ENCODE data around the gene TRIM59. TPM values are rescaled to one million over a fixed set of nuclear protein-coding genes. Genes with fewer than 3 reads are reported as not detected.

TRIM59 gene
- total RNA-seq, 4 donors from 2014 or later = 2.7 to 7.0 (median 3.3) TPM

DNA sequence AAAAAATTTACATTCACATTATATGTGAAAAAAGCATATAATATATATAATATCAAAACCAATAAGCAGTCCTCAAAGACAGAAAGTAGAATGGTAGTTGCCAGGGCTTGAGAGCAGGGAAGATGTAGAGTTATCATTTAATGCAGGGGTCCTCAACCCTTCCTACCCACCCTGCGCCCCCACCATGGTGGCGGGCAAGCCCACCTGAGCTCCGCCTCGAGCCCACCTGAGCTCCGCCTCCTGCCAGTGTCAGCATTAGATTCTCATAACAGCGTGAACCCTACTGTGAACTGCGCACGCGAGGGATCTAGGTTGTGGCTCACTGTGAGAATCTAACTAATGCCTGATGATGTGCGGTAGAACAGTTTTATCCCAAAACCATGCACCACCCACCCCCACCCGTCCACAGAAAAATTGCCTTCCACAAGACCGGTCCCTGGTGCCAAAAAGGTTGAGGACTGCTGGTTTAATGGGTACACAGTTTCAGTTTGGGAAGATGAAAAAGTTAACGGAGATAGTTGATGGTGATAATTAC lies 3.0 kb downstream of the TRIM59 start:
- WGBS, 2 donors = 96% methylated on average over 13 of the region's 13 CpGs
- no peak for TF ChIP-seq POLR2A (IDR thresholded peaks at IDR 0.05)
- TF ChIP-seq, protein P1, sequence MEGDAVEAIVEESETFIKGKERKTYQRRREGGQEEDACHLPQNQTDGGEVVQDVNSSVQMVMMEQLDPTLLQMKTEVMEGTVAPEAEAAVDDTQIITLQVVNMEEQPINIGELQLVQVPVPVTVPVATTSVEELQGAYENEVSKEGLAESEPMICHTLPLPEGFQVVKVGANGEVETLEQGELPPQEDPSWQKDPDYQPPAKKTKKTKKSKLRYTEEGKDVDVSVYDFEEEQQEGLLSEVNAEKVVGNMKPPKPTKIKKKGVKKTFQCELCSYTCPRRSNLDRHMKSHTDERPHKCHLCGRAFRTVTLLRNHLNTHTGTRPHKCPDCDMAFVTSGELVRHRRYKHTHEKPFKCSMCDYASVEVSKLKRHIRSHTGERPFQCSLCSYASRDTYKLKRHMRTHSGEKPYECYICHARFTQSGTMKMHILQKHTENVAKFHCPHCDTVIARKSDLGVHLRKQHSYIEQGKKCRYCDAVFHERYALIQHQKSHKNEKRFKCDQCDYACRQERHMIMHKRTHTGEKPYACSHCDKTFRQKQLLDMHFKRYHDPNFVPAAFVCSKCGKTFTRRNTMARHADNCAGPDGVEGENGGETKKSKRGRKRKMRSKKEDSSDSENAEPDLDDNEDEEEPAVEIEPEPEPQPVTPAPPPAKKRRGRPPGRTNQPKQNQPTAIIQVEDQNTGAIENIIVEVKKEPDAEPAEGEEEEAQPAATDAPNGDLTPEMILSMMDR (IDR thresholded peaks at IDR 0.05) = no peak
- no peak for DNase-seq (ENCODE audit: low spot score in 2 of 2)
- intact Hi-C loops (cut with DNase I; ENCODE audit: low total_unique reads) = no loop called here
- no peak overlapping the region for H3K4me3 ChIP-seq (ENCODE audit: low read depth, poor library complexity, severe bottlenecking)

DNA sequence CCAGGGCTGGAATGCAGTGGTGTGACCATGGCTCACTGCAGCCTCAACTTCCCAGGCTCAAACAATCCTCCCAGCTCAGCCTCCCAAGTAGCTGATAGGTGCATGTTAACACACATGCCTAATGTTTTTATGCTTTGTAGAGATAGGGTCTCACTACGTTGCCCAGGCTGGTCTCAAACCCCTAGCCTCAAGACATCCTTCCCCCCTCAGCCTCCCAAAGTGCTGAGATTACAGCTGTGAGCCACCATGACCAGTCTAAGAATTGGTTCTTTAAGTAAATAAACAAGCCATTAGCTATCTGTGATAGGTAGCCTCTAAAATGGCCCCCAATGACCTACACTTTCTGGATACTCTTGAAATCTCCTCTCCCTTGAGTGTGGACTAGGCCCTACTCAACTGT lies 3.7 kb downstream of the TRIM59 start:
- intact Hi-C loops (cut with DNase I; ENCODE audit: low total_unique reads) = no loop called here

DNA sequence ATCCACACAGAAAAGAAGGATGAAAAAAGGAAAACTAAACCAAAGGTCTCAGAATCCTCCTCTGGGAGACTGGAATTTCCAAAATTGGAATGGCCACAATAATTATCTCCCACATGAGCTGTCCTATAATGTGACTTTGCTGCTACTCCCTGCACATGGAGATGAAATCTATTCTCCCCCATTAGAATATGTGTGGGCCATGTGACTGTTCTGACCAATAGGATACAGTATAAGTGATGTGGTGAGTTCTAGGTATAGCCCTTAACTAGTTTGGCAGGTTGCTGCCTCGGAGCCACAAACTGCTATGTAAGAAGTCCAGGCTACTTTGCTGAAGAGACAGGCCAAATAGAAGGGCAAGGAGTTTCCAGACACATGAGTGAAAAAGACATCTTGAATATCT lies 5.2 kb downstream of the TRIM59 start:
- intact Hi-C loops (cut with DNase I; ENCODE audit: low total_unique reads) = no loop called here
- TF ChIP-seq, protein P1 (IDR thresholded peaks at IDR 0.05) = no peak
- TF ChIP-seq POLR2A (IDR thresholded peaks at IDR 0.05) = no peak
- DNase-seq (ENCODE audit: low spot score in 2 of 2) = no peak
- no peak overlapping the region for H3K4me3 ChIP-seq (ENCODE audit: low read depth, poor library complexity, severe bottlenecking)
- WGBS, 2 donors = 87 to 89% methylated on average over 1 of the region's 1 CpG

More for the DNA sequence above, 3.7 kb downstream of the TRIM59 start:
- H3K4me3 ChIP-seq (ENCODE audit: low read depth, poor library complexity, severe bottlenecking) = no peak overlapping the region
- WGBS, 2 donors = 100% methylated on average over 1 of the region's 1 CpG
- no peak for TF ChIP-seq POLR2A (IDR thresholded peaks at IDR 0.05)
- TF ChIP-seq, protein P1 (IDR thresholded peaks at IDR 0.05) = no peak
- no peak for DNase-seq (ENCODE audit: low spot score in 2 of 2)

DNA sequence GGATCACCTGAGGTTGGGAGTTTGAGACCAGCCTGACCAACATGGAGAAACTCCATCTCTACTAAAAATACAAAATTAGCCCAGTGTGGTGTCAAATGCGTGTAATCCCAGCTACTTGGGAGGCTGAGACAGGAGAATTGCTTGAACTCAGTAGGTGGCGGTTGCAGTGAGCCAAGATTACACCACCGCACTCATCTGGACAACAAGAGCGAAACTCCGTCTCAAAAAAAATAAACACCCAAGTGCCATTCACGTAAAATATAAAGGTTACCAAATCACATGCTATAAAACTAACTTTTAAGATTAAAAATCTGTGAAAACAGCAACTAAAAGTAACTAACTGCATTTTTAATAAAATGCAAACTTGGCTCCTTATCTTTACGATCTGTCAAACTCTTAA lies 8.9 kb downstream of the TRIM59 start:
- no peak for DNase-seq (ENCODE audit: low spot score in 2 of 2)
- 97% methylated on average over 7 of the region's 7 CpGs for WGBS, 2 donors
- intact Hi-C loops (cut with DNase I; ENCODE audit: low total_unique reads) = no loop called here
- no peak overlapping the region for H3K4me3 ChIP-seq (ENCODE audit: low read depth, poor library complexity, severe bottlenecking)
- TF ChIP-seq, protein P1 (IDR thresholded peaks at IDR 0.05) = no peak
- no peak for TF ChIP-seq POLR2A (IDR thresholded peaks at IDR 0.05)

DNA sequence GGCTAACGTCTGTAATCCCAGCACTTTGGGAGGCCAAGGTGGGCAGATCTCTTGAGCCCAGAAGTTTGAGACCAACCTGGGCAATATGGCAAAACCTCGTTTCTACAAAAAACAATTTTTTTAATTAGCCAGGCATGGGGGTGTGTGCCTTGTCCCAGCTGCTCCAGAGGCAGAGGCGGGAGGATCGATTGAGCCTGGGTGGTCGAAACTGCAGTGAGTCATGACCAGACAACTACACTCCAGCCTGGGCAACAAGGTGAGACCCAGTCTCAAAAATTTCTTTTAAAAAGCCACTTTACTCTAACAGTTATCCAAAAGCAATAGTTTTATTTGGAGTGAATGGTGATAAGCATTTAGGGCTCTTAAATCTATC lies 12.5 kb downstream of the TRIM59 start:
- no peak for DNase-seq (ENCODE audit: low spot score in 2 of 2)
- intact Hi-C loops (cut with DNase I; ENCODE audit: low total_unique reads) = no loop called here
- H3K4me3 ChIP-seq (ENCODE audit: low read depth, poor library complexity, severe bottlenecking) = no peak overlapping the region
- WGBS, 2 donors = 80 to 88% methylated on average over 5 of the region's 5 CpGs
- TF ChIP-seq, protein P1 (IDR thresholded peaks at IDR 0.05) = no peak
- TF ChIP-seq POLR2A (IDR thresholded peaks at IDR 0.05) = no peak

DNA sequence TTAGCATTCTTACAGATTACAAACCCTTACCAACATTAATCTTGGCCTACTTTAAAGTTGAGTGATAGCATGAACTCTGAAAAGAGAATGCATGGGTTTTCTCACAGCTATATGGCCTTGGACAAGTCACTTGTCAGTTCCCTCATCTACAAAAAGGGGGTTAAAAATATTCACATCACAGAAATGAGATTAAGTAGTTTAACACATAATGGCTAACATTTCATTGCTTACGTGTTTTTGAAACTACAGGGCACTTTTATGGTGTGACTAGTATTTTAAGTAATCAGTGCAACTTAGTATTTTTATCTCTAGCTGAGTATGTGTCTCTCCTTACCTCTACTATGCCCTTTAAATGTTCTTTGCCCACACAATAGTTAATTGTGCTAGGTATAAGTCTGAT lies 13.8 kb downstream of the TRIM59 start:
- DNase-seq (ENCODE audit: low spot score in 2 of 2) = no peak

More for the DNA sequence above, 13.8 kb downstream of the TRIM59 start:
- intact Hi-C loops (cut with DNase I; ENCODE audit: low total_unique reads) = no loop called here
- no peak overlapping the region for H3K4me3 ChIP-seq (ENCODE audit: low read depth, poor library complexity, severe bottlenecking)
- 90 to 93% methylated on average over 1 of the region's 1 CpG for WGBS, 2 donors
- no peak for TF ChIP-seq POLR2A (IDR thresholded peaks at IDR 0.05)
- TF ChIP-seq, protein P1 (IDR thresholded peaks at IDR 0.05) = no peak

Measured in lower leg skin (tissue), 4 donors.